Duodenal mucosa (tissue), 2 donors: Measurements from ENCODE around the gene SHOX.
"Not testable (repeated sequence)": the region's sequence is repeated elsewhere in the genome, so short reads cannot be mapped to it uniquely, and the experiment has no call there.

ENCODE experiments used
- H3K27ac ChIP-seq: one replicate; pipeline ENCODE4 v1.7.0; 2013; ENCODE audit warnings: low read depth, low read length
- H3K27me3 ChIP-seq, 2 donors: one replicate each; pipeline ENCODE4 v1.7.0; 2013; ENCODE audit warnings: low read length in 2 of 2, control low read depth in 1 of 2; ENCODE audit not compliant: insufficient read depth in 2 of 2, control insufficient read depth in 1 of 2
- H3K36me3 ChIP-seq, 2 donors: one replicate each; pipeline ENCODE4 v1.7.0; 2013; ENCODE audit warnings: low read length in 2 of 2, control low read depth in 1 of 2; ENCODE audit not compliant: insufficient read depth in 2 of 2, control insufficient read depth in 1 of 2
- H3K4me1 ChIP-seq, 2 donors: one replicate each; pipeline ENCODE4 v1.7.0; 2013; ENCODE audit warnings: low read length in 2 of 2, control low read depth in 1 of 2; ENCODE audit not compliant: insufficient read depth in 2 of 2, control insufficient read depth in 1 of 2
- H3K4me3 ChIP-seq, 2 donors: one replicate each; pipeline ENCODE4 v1.7.0; 2013; ENCODE audit warnings: low read length in 2 of 2, low read depth in 1 of 2
- H3K9ac ChIP-seq, 2 donors: one replicate each; pipeline ENCODE4 v1.7.0; 2013; ENCODE audit warnings: low read length in 2 of 2, low read depth in 1 of 2
- H3K9me3 ChIP-seq, 2 donors: one replicate each; pipeline ENCODE4 v1.7.0; 2013; ENCODE audit warnings: low read length in 2 of 2, control low read depth in 1 of 2; ENCODE audit not compliant: control insufficient read depth in 1 of 2

SHOX gene

GRCh38 chrX:630612-631496, at the start of gene SHOX:
TSS of gene SHOX (plus strand) at chrX:630791. CDS start at chrX:630898, 107 bp downstream.
- Histone ChIP-seq H3K36me3 (no peaks in the 10 kb centered on the region), H3K4me1 (no peaks in the 10 kb centered on the region), H3K27me3 (peaks cover 35 to 53% of the 10 kb centered on the region in 2 donors), H3K9ac (no peak within 1 kb of the TSS), H3K27ac (no peak within 1 kb of the TSS), H3K9me3 (no peaks in the 10 kb centered on the region), H3K4me3 (no peak within 1 kb of the TSS)

GRCh38 chrX:581066-581465, 49.5 kb upstream of the SHOX start:
- Histone ChIP-seq H3K27me3 (no peaks in the 10 kb centered on the region), H3K27ac (no peak overlapping the region), H3K4me3 (no peak overlapping the region), H3K9ac (no peak overlapping the region), H3K9me3 (peaks cover 11 to 14% of the 10 kb centered on the region in 2 donors), H3K36me3 (no peaks in the 10 kb centered on the region), H3K4me1 (no peaks in the 10 kb centered on the region)

- Histone ChIP-seq H3K4me3 (no peak overlapping the region), H3K4me1 (no peaks in the 10 kb centered on the region), H3K36me3 (no peaks in the 10 kb centered on the region), H3K9me3 (peaks cover 5 to 7% of the 10 kb centered on the region in 2 donors), H3K27ac (no peak overlapping the region), H3K9ac (no peak overlapping the region), H3K27me3 (no peaks in the 10 kb centered on the region)
Measured at GRCh38 chrX:581720-582298, 48.8 kb upstream of the SHOX start.

- no peak overlapping the region for H3K9ac ChIP-seq
- H3K27me3 ChIP-seq: no peaks in the 10 kb centered on the region
- no peak overlapping the region for H3K27ac ChIP-seq
- H3K4me3 ChIP-seq: no peak overlapping the region
- H3K9me3 ChIP-seq: no peaks in the 10 kb centered on the region
- no peaks in the 10 kb centered on the region for H3K4me1 ChIP-seq
- H3K36me3 ChIP-seq: no peaks in the 10 kb centered on the region
Measured at GRCh38 chrX:584572-584971, 46.0 kb upstream of the SHOX start.

- H3K27me3 ChIP-seq: no peaks in the 10 kb centered on the region
- no peaks in the 10 kb centered on the region for H3K9me3 ChIP-seq
- no peak overlapping the region for H3K9ac ChIP-seq
- H3K36me3 ChIP-seq: no peaks in the 10 kb centered on the region
- H3K4me3 ChIP-seq: no peak overlapping the region
- H3K4me1 ChIP-seq: no peaks in the 10 kb centered on the region
- no peak overlapping the region for H3K27ac ChIP-seq
Measured at GRCh38 chrX:585115-585808, 45.3 kb upstream of the SHOX start.

- H3K9me3 ChIP-seq: no peaks in the 10 kb centered on the region
- H3K27ac ChIP-seq: no peak overlapping the region
- H3K4me3 ChIP-seq: no peak overlapping the region
- H3K4me1 ChIP-seq: no peaks in the 10 kb centered on the region
- H3K36me3 ChIP-seq: no peaks in the 10 kb centered on the region
- no peak overlapping the region for H3K9ac ChIP-seq
- no peaks in the 10 kb centered on the region for H3K27me3 ChIP-seq
Measured at GRCh38 chrX:586351-586750, 44.2 kb upstream of the SHOX start.

- H3K9me3 ChIP-seq, H3K4me3 ChIP-seq, H3K4me1 ChIP-seq, H3K36me3 ChIP-seq, H3K27ac ChIP-seq, H3K9ac ChIP-seq, H3K27me3 ChIP-seq: not testable (repeated sequence)
Measured at GRCh38 chrX:589261-589660, 41.3 kb upstream of the SHOX start.

GRCh38 chrX:590693-591404, 39.7 kb upstream of the SHOX start:
- Histone ChIP-seq H3K4me1 (no peaks in the 10 kb centered on the region), H3K27ac (no peak overlapping the region), H3K27me3 (no peaks in the 10 kb centered on the region), H3K9ac (no peak overlapping the region), H3K9me3 (peaks cover 12 to 16% of the 10 kb centered on the region in 2 donors), H3K36me3 (no peaks in the 10 kb centered on the region), H3K4me3 (no peak overlapping the region)

GRCh38 chrX:599837-600715, 30.5 kb upstream of the SHOX start:
- H3K27ac ChIP-seq: no peak overlapping the region
- H3K9ac ChIP-seq: no peak overlapping the region

More at GRCh38 chrX:599837-600715, 30.5 kb upstream of the SHOX start:
- Histone ChIP-seq H3K36me3 (no peaks in the 10 kb centered on the region), H3K4me1 (no peaks in the 10 kb centered on the region), H3K27me3 (no peaks in the 10 kb centered on the region), H3K9me3 (peaks cover 26 to 27% of the 10 kb centered on the region in 2 donors), H3K4me3 (no peak overlapping the region)
